GM12874 (cell line): ENCODE measurements around the gene PPP5C.

Experiments used
- TF ChIP-seq, protein P1 (sequence below): IDR thresholded peaks from 2 replicates; pipeline ENCODE4 v1.5.1; 2011; ENCODE audit warnings: low read depth, mild to moderate bottlenecking, control low read depth, low read length, moderate library complexity; ENCODE audit not compliant: insufficient read depth

The PPP5C gene

DNA sequence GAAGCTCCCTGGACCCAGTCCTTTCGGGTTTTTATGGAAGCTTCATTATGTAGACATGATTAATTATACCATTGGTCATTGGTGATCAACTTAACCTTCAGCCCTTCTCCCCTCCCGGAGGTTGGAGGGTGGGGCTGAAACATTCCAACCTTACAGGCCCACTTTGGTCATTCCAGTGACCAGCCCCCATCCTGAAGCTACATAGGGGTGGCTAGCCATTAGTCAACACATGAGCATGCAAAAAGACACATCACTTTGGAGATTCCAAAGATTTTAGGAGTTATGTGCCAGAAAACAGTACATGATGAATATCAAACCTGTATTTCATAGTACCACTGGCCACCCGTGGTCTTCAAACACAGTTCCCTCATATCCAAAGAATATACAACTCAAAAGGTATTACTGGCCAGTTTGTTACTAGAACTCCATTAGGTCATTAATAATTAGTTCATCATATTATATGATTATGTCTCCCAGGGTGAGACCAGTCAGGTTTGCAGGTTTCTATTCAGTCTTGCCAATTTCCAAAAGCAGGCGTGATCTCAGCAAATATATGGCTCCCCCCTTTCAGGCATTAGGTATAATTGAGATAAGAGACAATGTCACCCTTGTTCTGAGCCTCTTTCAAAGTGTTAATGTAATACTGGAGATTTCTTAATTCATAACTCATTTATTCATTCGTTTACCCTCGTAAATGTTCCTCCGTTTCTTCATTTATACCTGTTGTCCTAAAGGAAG, 11.1 kb downstream of the PPP5C start:
- TF ChIP-seq, protein P1, sequence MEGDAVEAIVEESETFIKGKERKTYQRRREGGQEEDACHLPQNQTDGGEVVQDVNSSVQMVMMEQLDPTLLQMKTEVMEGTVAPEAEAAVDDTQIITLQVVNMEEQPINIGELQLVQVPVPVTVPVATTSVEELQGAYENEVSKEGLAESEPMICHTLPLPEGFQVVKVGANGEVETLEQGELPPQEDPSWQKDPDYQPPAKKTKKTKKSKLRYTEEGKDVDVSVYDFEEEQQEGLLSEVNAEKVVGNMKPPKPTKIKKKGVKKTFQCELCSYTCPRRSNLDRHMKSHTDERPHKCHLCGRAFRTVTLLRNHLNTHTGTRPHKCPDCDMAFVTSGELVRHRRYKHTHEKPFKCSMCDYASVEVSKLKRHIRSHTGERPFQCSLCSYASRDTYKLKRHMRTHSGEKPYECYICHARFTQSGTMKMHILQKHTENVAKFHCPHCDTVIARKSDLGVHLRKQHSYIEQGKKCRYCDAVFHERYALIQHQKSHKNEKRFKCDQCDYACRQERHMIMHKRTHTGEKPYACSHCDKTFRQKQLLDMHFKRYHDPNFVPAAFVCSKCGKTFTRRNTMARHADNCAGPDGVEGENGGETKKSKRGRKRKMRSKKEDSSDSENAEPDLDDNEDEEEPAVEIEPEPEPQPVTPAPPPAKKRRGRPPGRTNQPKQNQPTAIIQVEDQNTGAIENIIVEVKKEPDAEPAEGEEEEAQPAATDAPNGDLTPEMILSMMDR = no peak

DNA sequence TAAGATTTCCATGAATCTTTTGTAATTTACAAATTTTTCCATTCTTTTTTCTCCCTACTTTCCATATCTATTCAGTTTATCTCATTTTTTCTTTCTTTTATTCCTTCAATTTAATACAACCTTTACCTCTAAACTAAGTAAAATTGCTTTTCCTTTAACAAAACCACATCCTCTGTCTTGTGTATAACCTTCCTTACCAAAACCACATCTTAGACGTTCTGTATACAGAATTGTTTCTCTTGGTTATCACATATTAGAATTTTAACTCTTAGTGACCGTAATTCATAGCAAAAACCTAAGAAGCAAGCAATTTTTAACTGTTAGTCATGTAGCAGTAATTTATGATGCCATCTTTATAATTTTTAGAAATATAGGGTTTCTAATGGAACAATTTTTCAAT, 15.0 kb downstream of the PPP5C start:
- TF ChIP-seq, protein P1 = no peak

DNA sequence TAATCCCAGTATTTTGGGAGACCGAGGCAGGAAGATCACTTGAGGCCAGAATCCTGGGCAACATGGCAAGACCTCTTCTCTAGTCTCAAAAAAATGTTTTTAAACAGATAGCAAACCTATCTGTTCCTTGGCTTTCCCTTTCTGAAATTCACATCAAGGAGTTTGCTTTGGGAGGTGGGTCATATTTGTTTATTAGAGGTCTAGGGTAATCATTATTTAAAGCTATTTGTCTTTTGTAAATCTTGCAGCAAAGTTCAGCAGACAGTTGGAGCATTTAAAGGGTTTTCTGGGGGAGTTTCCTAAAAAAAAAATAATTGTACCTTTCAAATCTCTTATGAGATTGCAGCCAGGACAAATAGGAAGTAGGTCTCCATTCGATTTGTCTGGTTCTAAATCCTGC, 17.5 kb downstream of the PPP5C start:
- TF ChIP-seq, protein P1 = no peak

DNA sequence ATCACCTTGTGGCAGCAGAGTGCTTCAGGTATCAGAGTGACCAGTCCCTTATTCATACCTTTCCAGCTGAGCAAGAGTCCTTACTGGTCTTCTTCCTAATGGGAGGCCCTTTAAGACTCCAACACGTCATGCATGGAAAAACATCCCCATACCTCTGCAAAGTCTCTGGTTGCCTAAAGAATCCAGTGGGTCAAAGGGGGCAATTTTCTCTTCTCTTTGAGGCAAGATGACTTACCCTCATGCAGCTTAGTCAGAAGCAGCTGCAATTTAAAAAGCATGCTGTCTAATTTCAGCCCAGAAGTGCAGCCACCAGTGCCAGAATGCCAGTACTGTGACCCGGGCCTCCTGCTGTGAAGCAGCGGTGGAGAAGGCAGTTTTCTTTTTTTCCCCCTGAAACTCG, 18.7 kb downstream of the PPP5C start:
- TF ChIP-seq, protein P1 = no peak

DNA sequence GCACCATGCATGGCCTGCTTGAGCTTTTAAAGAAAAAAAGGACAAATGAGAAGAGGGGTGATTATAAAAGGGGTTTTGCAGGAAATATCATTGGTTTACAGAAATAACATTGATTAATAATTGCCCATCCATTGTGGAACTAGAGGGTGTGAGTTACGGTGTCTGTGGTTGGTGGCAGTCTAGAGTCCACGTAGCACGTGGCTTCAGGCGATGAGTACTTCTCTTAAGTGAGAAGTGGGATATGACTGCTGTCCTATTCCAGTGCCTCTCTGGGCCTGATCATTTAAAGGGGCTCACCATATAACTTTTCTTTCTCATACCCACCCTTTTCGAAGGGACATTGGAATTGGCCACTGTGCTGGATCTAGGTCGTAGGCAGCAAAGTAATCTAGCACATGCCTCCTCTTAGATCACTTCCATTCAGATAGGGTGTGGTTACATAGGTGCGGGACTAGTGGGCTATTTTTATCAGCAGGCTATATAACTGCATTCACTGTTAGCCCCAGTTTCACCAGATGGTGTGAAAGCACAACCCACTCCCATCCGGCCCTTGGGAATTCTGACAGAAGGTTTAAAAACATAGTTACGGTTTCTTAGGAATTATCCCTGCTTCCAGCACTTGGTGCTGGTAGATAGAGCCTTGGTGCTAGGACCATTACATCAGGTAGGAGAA, 19.9 kb downstream of the PPP5C start:
- TF ChIP-seq, protein P1 = no peak

DNA sequence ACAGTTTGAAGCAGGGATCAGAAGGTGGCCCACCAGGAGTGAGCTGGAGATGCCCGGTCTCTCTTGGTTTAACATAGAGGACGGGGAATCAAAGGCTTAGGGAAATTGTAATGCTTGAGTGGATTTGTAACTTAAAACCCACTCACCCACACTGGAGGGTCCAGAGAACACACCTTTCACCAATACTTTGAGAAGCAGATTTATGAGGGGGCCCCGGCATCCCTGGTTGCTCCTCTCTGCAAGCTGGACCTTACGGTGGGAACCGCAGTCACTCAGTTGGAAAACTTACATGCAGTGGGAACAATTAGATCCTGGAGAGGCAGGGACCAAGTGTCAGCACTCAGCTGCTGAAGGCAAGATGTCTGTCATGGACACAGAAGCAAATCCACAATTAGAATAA, 20.5 kb downstream of the PPP5C start:
- TF ChIP-seq, protein P1 = no peak

DNA sequence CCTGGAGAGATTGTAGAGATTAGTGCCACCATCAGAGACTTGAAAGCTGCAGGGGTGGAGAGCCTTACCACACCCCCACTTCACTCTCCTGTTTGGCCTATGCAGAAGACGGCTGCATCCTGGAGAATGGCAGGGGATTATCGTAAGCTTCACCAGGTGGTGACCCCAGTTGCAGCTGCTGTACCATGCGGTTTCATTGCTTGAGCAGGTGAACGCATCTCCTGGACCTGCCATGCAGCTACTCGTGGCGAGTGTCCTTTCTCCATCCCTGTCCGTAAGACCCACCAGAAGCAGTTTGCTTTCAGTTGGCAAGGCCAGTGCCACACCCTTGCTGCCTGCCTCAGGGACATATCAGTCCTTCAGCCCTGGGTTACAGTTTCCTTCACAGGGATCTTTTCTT, 21.2 kb downstream of the PPP5C start:
- TF ChIP-seq, protein P1 = no peak
